T-helper 1 cell treated with Interleukin-12 subunit alpha and Interleukin-12 subunit beta and Interleukin-4 antibody, amounts not matched to agents 30 ng/mL and 1 ng/mL, for 36 hours (primary cell): ENCODE measurements around the gene CATSPERZ. TPM values are rescaled to one million over a fixed set of nuclear protein-coding genes. Genes with fewer than 3 reads are reported as not detected.

Experiments
- intact Hi-C: fragments of 100-400 bp; cut with micrococcal nuclease; formaldehyde crosslinking; loops from one replicate; pipeline ENCODE4 v1.15.1; 2024
- total RNA-seq: library from RNA; stranded (reverse); gene quantifications from 2 replicates; pipeline ENCODE4 v1.2.3, GENCODE V29; 2022

Gene CATSPERZ
- total RNA-seq, 1 donor from 2014 or later, result not detected

- intact Hi-C loops, result loop anchor here (1.0 to 2.0 kb wide), 4 partner anchors 22 to 99 kb away; partner anchors contain the start of genes ESRRA, FKBP2 and PRDX5
Measured at GRCh38 chr11:64339754-64340408, 39.7 kb downstream of the CATSPERZ start, which contains the start of gene CCDC88B. Gene CCDC88B (plus strand): TSS chr11:64340204. CDS start chr11:64340267, 63 bp downstream.

- intact Hi-C loops, result loop anchor here (1.0 to 2.0 kb wide), 4 partner anchors 23 to 100 kb away; partner anchors contain the start of genes ESRRA, FKBP2 and PRDX5
Measured at GRCh38 chr11:64340671-64341335, 40.6 kb downstream of the CATSPERZ start.

GRCh38 chr11:64341429-64341828, 41.3 kb downstream of the CATSPERZ start:
- intact Hi-C loops, result loop anchor here (2.0 kb wide), 2 partner anchors 73 to 101 kb away; partner anchors contain the start of gene FKBP2

- intact Hi-C loops, result loop anchor here (1.0 to 2.0 kb wide), 4 partner anchors 17 to 101 kb away; partner anchors contain the start of genes FKBP2, PPP1R14B and RPS6KA4
Measured at GRCh38 chr11:64341851-64342791, 42.0 kb downstream of the CATSPERZ start.

GRCh38 chr11:64342869-64343745, 42.9 kb downstream of the CATSPERZ start:
- intact Hi-C loops, result loop anchor here (1.0 to 2.0 kb wide), 2 partner anchors 16 to 96 kb away; partner anchors contain the start of genes PPP1R14B and RPS6KA4

- intact Hi-C loops, result loop anchor here (2.0 kb wide), 1 partner anchor 97 kb away; the partner anchor contains the start of gene PPP1R14B
Measured at GRCh38 chr11:64343767-64344559, 43.8 kb downstream of the CATSPERZ start.

GRCh38 chr11:64344787-64345186, 44.6 kb downstream of the CATSPERZ start:
- intact Hi-C loops, result no loop called here

- intact Hi-C loops, result no loop called here
Measured at GRCh38 chr11:64347193-64347867, 47.2 kb downstream of the CATSPERZ start.

- intact Hi-C loops, result no loop called here
Measured at GRCh38 chr11:64348383-64349024, 48.3 kb downstream of the CATSPERZ start.

- intact Hi-C loops, result no loop called here
Measured at GRCh38 chr11:64349025-64349387, 48.8 kb downstream of the CATSPERZ start.

GRCh38 chr11:64349404-64349803, 49.2 kb downstream of the CATSPERZ start:
- intact Hi-C loops, result no loop called here

GRCh38 chr11:64351136-64351631, 51.0 kb downstream of the CATSPERZ start:
- intact Hi-C loops, result no loop called here

GRCh38 chr11:64352099-64352994, 52.2 kb downstream of the CATSPERZ start:
- intact Hi-C loops, result no loop called here

GRCh38 chr11:64352995-64353714, 53.0 kb downstream of the CATSPERZ start:
- intact Hi-C loops, result no loop called here

GRCh38 chr11:64353715-64354506, 53.8 kb downstream of the CATSPERZ start:
- intact Hi-C loops, result no loop called here
